IPS DF 6.9 (cell line): ENCODE measurements around the gene PROCA1.

Experiments
- DNase-seq: peaks from one replicate; pipeline ENCODE4 v3.0.0-alpha.2; 2013; ENCODE audit warnings: low read depth, low spot score
- H3K27ac ChIP-seq: one replicate; pipeline ENCODE4 v1.5.1; 2013; ENCODE audit warnings: low read length, control low read depth
- H3K27me3 ChIP-seq: 2 replicates; pipeline ENCODE4 v1.6.1; 2013; ENCODE audit warnings: mild to moderate bottlenecking, low read length; ENCODE audit not compliant: control insufficient read depth, insufficient read depth
- H3K36me3 ChIP-seq: 2 replicates; pipeline ENCODE4 v1.6.1; 2013; ENCODE audit warnings: low read length; ENCODE audit not compliant: control insufficient read depth, insufficient read depth
- H3K4me1 ChIP-seq: 2 replicates; pipeline ENCODE4 v1.6.1; 2013; ENCODE audit warnings: low read length; ENCODE audit not compliant: control insufficient read depth, insufficient read depth
- H3K4me3 ChIP-seq: 2 replicates; pipeline ENCODE4 v1.5.1; 2013; ENCODE audit warnings: mild to moderate bottlenecking, low read length
- H3K9me3 ChIP-seq: 2 replicates; pipeline ENCODE4 v1.6.1; 2013; ENCODE audit warnings: low read length, inconsistent platforms; ENCODE audit not compliant: control insufficient read depth, insufficient read depth
- WGBS: extraction: QIAGEN DNeasy Blood & Tissue Kit; methylation state at CpG from one replicate; pipeline ENCODE4 v1.1.7; 2013; ENCODE audit warnings: mixed read lengths, missing lambda C conversion rate; ENCODE audit not compliant: insufficient read length, insufficient coverage; 5-methylcytosine and 5-hydroxymethylcytosine counted together

Gene PROCA1

GRCh38 chr17:28705074-28705659, 6.5 kb downstream of the PROCA1 start:
- Histone ChIP-seq H3K4me1 (peaks cover 2% of the 10 kb centered on the region; the same call in 1 of the 2 replicates), H3K27ac (no peak overlapping the region), H3K9me3 (no peaks in the 10 kb centered on the region), H3K36me3 (peaks cover 28% of the 10 kb centered on the region), H3K4me3 (no peak overlapping the region), H3K27me3 (no peaks in the 10 kb centered on the region)
- WGBS, result no CpG with 5 or more reads among the region's 5 CpGs
- no peak for DNase-seq

GRCh38 chr17:28704219-28704858, 7.3 kb downstream of the PROCA1 start:
- Histone ChIP-seq H3K36me3 (peaks cover 36% of the 10 kb centered on the region), H3K4me1 (peaks cover 2% of the 10 kb centered on the region; the same call in 1 of the 2 replicates), H3K4me3 (no peak overlapping the region), H3K27ac (no peak overlapping the region), H3K27me3 (no peaks in the 10 kb centered on the region), H3K9me3 (no peaks in the 10 kb centered on the region)
- no peak for DNase-seq
- WGBS, result no CpG with 5 or more reads among the region's 14 CpGs

- no peak overlapping the region for H3K4me3 ChIP-seq
- H3K36me3 ChIP-seq, result peaks cover 41% of the 10 kb centered on the region
- H3K9me3 ChIP-seq, result no peaks in the 10 kb centered on the region
- H3K27me3 ChIP-seq, result no peaks in the 10 kb centered on the region
- no peak for DNase-seq
- H3K27ac ChIP-seq, result no peak overlapping the region
- H3K4me1 ChIP-seq, result peaks cover 2% of the 10 kb centered on the region; the same call in 1 of the 2 replicates
- no CpG with 5 or more reads among the region's 16 CpGs for WGBS
Measured at GRCh38 chr17:28703552-28704218, 8.0 kb downstream of the PROCA1 start.

- H3K4me1 ChIP-seq, result peaks cover 2% of the 10 kb centered on the region; the same call in 1 of the 2 replicates
- WGBS, result no CpG with 5 or more reads among the region's 3 CpGs
- no peak overlapping the region for H3K4me3 ChIP-seq
- H3K27ac ChIP-seq, result no peak overlapping the region
- no peak for DNase-seq
- H3K36me3 ChIP-seq, result peaks cover 50% of the 10 kb centered on the region
- no peaks in the 10 kb centered on the region for H3K27me3 ChIP-seq
- no peaks in the 10 kb centered on the region for H3K9me3 ChIP-seq
Measured at GRCh38 chr17:28702752-28703150, 8.9 kb downstream of the PROCA1 start.

- no peak for DNase-seq
- Histone ChIP-seq H3K36me3 (peaks cover 54% of the 10 kb centered on the region), H3K4me3 (no peak overlapping the region), H3K27ac (no peak overlapping the region), H3K4me1 (peaks cover 2% of the 10 kb centered on the region; the same call in 1 of the 2 replicates), H3K27me3 (no peaks in the 10 kb centered on the region), H3K9me3 (no peaks in the 10 kb centered on the region)
- no CpG with 5 or more reads among the region's 10 CpGs for WGBS
Measured at GRCh38 chr17:28702026-28702751, 9.5 kb downstream of the PROCA1 start.

DNA sequence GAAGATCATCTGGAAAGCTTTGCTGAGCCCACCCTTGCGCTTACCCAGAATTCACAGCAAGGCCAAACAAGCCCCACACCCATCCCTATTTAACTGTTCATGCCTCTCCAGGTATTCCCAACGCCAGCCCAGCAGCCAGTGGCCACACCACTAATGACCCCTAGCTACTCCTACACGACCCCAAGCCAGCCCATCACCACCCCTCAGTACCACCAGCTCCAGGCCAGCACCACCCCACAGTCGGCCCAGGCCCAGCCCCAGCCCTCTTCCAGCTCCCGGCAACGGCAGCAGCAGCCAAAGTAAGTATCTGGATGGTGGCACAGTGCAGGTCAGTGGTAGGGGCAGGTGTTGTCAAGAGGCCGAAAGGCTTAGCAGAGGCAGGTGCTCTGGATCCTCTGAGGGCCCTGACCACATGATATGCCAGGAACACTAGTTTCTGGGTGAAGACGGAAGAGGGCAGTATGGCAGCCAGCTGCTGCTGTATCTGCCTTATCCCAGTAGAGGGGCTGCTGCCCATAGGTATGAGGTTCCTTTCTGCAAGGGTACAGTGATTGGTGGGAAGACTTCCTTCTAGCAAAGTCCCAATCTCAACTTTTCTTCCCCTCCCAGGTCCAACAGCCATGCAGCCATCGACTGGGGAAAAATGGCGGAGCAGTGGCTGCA, 10.7 kb downstream of the PROCA1 start:
- WGBS, result no CpG with 5 or more reads among the region's 10 CpGs
- Histone ChIP-seq H3K9me3 (no peaks in the 10 kb centered on the region), H3K27ac (no peak overlapping the region), H3K4me1 (no peaks in the 10 kb centered on the region; the same call in 1 of the 2 replicates), H3K27me3 (no peaks in the 10 kb centered on the region), H3K36me3 (peaks cover 57% of the 10 kb centered on the region), H3K4me3 (no peak overlapping the region)
- no peak for DNase-seq

GRCh38 chr17:28700278-28700677, 11.4 kb downstream of the PROCA1 start:
- H3K27ac ChIP-seq, result no peak overlapping the region
- WGBS, result no CpG with 5 or more reads among the region's 8 CpGs
- no peak for DNase-seq
- no peaks in the 10 kb centered on the region for H3K9me3 ChIP-seq
- H3K4me1 ChIP-seq, result no peaks in the 10 kb centered on the region; the same call in 1 of the 2 replicates
- H3K4me3 ChIP-seq, result no peak overlapping the region
- no peaks in the 10 kb centered on the region for H3K27me3 ChIP-seq
- H3K36me3 ChIP-seq, result peaks cover 62% of the 10 kb centered on the region

- WGBS, result no CpG with 5 or more reads among the region's 6 CpGs
- Histone ChIP-seq H3K27ac (no peak overlapping the region), H3K4me1 (no peaks in the 10 kb centered on the region), H3K27me3 (no peaks in the 10 kb centered on the region), H3K9me3 (no peaks in the 10 kb centered on the region), H3K4me3 (no peak overlapping the region), H3K36me3 (peaks cover 70% of the 10 kb centered on the region)
- DNase-seq, result no peak
Measured at GRCh38 chr17:28698253-28698941, 13.3 kb downstream of the PROCA1 start.

DNA sequence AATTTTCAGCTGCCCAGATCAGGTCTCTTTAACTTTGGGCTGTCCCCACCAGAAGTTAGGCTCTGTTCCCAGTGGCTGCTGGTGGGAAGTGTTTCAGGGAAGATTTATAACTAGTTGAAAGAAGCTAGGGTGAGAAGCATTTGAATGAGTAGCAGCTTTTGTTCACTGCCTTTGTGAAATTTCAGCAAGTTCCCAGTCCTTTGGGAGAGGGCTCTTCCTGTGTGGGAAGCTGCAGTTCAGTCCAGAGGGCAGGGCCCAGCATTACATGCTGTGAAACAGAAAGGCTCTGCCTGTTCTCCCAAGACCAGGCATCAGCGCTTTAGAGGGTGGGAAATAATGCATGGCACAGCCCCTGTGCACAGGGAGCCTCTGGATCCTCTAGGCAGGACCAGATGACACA, 17.8 kb downstream of the PROCA1 start:
- Histone ChIP-seq H3K27me3 (no peaks in the 10 kb centered on the region), H3K4me1 (no peaks in the 10 kb centered on the region), H3K9me3 (no peaks in the 10 kb centered on the region), H3K27ac (no peak overlapping the region), H3K36me3 (peaks cover 46% of the 10 kb centered on the region), H3K4me3 (no peak overlapping the region)
- WGBS, result no CpG with 5 or more reads among the region's 1 CpG
- no peak for DNase-seq
